ENCODE data around the gene TUBB1.

Gene TUBB1

GRCh38 chr20:59051666-59052185, 32.5 kb downstream of the TUBB1 start:
- no peak for DNase-seq (ENCODE audit: low read depth in 1 of 2, low spot score in 1 of 2)
- no peak for TF ChIP-seq SPI1 (IDR thresholded peaks at IDR 0.05; ENCODE audit: borderline replicate concordance, low read depth)
- no peak for TF ChIP-seq POLR2AphosphoS5 (IDR thresholded peaks at IDR 0.05; ENCODE audit: low read depth)
- TF ChIP-seq GABPA (IDR thresholded peaks at IDR 0.05; ENCODE audit: low read depth), result no peak
- TF ChIP-seq CTCF (IDR thresholded peaks at IDR 0.05; ENCODE audit: insufficient read depth, low read length), result no peak
- TF ChIP-seq REST (IDR thresholded peaks at IDR 0.05; ENCODE audit: insufficient replicate concordance, low read depth), result no peak
- Histone ChIP-seq H3K27ac (replicated peaks) (no peak overlapping the region), H3K27me3 (ENCODE audit: insufficient read depth, poor library complexity, severe bottlenecking) (peaks cover 19% of the 10 kb centered on the region), H3K4me3 (replicated peaks; ENCODE audit: insufficient read depth, low read length) (no peak overlapping the region)

GRCh38 chr20:59055302-59055701, 36.1 kb downstream of the TUBB1 start:
- Histone ChIP-seq H3K4me3 (replicated peaks; ENCODE audit: insufficient read depth, low read length) (no peak overlapping the region), H3K27me3 (ENCODE audit: insufficient read depth, poor library complexity, severe bottlenecking) (peaks cover 15% of the 10 kb centered on the region), H3K27ac (replicated peaks) (no peak overlapping the region)
- peak in 1 of 2 experiments; percentile 10 for DNase-seq (ENCODE audit: low read depth in 1 of 2, low spot score in 1 of 2)
- TF ChIP-seq CTCF (IDR thresholded peaks at IDR 0.05; ENCODE audit: insufficient read depth, low read length), result no peak
- no peak for TF ChIP-seq GABPA (IDR thresholded peaks at IDR 0.05; ENCODE audit: low read depth)

GRCh38 chr20:59062081-59062480, 42.9 kb downstream of the TUBB1 start:
- DNase-seq (ENCODE audit: low read depth in 1 of 2, low spot score in 1 of 2), result no peak
- Histone ChIP-seq H3K27ac (replicated peaks) (no peak overlapping the region), H3K4me3 (replicated peaks; ENCODE audit: insufficient read depth, low read length) (no peak overlapping the region), H3K27me3 (ENCODE audit: insufficient read depth, poor library complexity, severe bottlenecking) (peaks cover 16% of the 10 kb centered on the region)
- TF ChIP-seq SPI1 (IDR thresholded peaks at IDR 0.05; ENCODE audit: borderline replicate concordance, low read depth), result no peak
- peak; percentile 72 for TF ChIP-seq REST (IDR thresholded peaks at IDR 0.05; ENCODE audit: insufficient replicate concordance, low read depth)
- TF ChIP-seq GABPA (IDR thresholded peaks at IDR 0.05; ENCODE audit: low read depth), result no peak
- TF ChIP-seq POLR2AphosphoS5 (IDR thresholded peaks at IDR 0.05; ENCODE audit: low read depth), result no peak
- no peak for TF ChIP-seq CTCF (IDR thresholded peaks at IDR 0.05; ENCODE audit: insufficient read depth, low read length)

Data from HL-60 (cell line).